HG03280 (cell line): ENCODE data around the gene IL18R1.

Experiments used
- ATAC-seq: cut with Tn5 transposase; IDR thresholded peaks from one replicate; pipeline ENCODE4 v1.9.1; 2021; ENCODE audit warnings: mild to moderate bottlenecking, moderate library complexity; ENCODE audit not compliant: unreplicated experiment

The IL18R1 gene

DNA sequence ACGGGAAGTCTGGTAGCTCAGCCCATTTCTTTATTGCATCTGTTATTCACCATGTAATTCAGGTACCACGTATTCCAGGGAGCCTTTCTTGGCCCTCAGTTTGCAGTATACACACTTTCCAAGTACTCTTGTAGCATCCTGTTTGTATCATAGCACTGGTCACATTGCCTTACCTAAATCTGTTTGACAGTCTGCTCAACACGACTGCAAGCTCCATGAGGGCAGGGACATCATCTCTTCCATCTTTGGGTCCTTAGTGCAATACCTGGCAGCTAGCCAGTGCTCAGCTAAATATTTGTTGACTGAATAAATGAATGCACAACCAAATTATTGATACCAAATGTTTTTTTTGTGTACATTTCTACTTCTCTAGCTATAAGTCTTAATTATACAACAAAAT lies 11.2 kb upstream of the IL18R1 start:
- no peak for ATAC-seq

DNA sequence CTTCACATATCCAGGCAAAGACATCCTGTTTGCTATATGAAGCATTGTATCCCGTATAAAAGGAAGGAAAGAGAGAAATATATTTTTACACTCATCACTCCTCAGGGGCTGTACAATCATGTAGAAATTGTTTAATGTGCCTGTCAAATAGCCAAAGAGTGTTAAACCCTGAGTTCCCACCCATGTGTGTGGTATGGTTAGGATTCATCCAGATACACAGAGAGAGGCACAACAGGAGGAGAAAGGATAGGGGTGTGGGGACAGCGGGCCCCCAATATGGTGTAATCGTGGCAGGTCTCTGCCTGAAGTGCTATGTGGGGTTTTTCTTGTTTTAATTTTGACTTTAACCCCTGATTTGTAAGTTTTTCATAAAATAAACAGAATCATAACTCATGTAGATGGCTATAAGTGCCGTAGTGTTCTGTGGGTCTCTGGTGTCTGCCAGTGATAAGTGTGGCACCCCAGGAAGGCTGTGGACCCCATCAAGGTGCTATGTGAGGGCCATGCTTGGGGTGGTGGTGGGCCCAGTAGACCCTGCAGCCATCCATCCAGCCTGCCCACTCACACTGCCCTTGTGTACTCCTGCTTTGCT lies 10.2 kb upstream of the IL18R1 start:
- ATAC-seq = no peak

GRCh38 chr2:102346381-102347130 lies 9.0 kb upstream of the IL18R1 start:
- no peak for ATAC-seq

GRCh38 chr2:102350137-102350793 lies 5.3 kb upstream of the IL18R1 start:
- no peak for ATAC-seq

DNA sequence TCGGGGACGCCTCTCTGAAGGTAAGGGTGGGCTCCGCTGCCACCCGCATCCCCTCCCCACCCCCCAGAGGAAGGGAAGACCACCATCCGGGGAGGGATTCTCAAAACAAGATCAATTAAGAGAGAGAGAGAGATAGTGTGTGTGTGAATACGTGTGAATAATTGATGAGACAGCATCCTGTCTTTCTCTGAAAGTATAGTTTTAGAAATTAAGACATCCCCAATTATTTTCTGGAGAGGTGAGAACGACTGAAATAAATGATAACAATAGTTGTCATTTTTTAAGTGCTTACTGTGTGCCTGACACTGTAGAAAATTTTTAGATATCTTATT lies 751 bp downstream of the IL18R1 start:
- no peak for ATAC-seq

DNA sequence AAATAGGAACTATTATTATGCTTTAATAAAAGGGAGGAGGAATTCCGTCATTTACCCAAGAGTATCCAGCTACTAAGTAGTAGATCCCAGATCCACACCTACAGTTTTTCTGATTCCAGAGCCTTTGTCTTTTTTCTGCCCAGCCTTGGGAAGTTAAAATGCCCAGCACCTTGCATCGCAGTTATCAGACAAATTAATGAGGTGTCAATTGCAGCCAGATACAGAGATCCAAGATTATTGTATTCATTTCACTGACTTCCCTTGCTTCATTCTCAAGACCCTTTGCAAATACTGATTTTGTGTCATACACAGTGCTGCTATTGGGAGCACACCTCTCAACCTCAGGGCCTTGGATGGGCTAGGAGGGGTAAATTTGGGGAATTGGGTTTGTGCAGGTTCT lies 1.1 kb downstream of the IL18R1 start:
- no peak for ATAC-seq

DNA sequence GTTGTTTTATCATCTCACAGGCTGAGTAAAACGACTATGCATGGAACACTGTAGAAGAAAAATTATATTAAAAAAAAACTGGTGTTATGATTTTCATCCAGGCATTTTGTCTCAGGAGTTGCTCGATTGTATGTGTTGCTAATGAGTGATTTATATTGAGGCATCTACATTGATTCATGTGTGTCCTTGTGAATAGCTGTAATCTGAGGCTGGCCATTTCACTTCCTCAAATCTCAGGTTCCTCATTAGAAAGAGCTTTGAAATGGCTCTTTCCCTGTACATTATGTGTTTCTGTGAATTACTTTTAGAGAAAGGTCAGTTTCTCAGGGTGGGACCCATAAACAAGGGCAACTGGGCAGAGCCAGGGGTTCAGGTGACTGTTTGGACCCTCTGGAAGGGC lies 2.3 kb downstream of the IL18R1 start:
- no peak for ATAC-seq

GRCh38 chr2:102358496-102358895 lies 2.9 kb downstream of the IL18R1 start:
- ATAC-seq = no peak

- no peak for ATAC-seq
These were observed 3.9 kb downstream of the IL18R1 start for GRCh38 chr2:102359527-102359926.

DNA sequence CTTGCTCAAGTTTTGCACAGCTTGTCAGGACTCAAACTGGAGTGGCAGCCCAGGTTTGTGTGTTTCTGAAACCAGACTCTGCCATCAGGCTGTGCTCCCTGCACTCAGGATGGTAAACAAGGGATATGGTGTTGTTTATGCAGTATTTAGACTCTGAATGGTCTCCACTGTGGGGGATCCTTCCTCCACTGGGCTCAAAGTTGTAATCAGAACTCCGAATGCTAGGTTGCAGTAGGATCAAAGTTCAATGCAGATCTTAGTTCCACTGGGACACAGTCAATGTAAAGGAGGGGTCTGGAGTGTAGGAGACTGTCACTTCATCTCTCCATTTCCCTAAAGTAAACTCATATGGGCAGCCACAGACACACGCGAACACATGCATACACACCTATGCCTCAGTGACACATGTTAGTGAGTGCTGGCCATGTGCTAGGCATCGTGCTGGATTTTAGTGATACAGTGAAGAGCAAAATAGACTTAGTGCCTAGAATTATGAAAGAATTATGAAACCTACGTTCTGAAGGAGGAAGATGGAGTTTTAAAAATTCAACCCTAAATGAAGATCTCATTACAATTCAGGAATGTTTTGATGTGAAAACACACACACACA lies 6.1 kb downstream of the IL18R1 start:
- ATAC-seq = no peak

GRCh38 chr2:102365763-102366162 lies 10.2 kb downstream of the IL18R1 start:
- no peak for ATAC-seq

- ATAC-seq = no peak
These were observed 11.0 kb downstream of the IL18R1 start for GRCh38 chr2:102366406-102367112.

DNA sequence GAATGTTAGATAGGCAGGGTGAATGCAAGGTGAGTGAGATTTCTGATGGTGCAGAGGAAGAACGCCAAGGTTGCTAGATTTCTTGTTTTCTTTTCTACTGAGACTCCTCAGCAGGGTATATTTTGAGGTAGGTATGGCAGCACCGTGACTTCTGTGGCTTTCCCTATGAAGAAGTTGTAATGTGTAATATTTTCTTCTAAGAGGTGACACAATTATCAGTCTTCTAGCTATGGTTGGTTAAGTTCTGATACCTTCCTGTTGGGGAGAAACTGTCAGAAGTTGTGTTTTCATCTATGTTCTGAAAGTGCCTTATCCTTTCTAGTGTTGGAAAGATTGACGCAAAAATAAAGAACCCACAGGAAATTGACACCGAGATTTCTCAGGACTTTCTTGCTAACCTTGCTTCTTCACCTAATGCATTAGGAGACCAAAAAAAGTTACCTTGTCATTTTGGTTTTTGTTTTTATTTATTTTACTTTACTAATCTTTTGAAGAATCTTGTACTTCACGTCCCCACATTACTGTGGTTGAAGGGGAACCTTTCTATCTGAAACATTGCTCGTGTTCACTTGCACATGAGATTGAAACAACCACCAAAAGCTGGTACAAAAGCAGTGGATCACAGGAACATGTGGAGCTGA lies 11.9 kb downstream of the IL18R1 start:
- ATAC-seq = no peak

DNA sequence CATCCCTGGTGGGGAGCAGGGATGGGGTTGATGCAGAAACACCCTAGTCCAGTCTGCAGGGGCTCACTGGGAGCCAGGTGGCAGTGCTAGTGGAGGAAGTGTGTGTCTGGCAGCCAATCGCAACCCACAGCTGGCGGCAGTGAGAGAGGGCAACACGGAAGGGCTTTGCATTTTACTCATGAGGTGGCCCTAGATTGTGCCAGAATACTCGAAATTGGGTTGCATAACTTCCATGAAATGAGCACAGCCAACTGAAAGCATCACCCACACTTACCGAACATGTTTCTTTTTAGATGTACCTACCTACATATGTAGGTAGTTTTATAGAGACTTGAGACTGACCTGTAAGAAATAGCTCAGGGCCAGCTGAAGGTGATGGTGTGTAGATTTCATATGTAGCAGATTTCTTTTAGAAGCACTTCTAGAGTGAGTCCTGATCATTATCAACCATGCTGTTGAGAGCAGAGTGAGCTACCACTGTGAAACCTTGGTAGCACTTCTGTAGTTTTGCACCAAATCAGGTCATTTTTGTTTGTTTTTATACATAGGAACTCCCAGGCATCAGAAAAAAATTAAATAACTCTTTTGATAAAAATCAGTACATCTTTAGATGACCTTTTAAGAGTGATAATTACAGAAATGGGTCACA lies 13.0 kb downstream of the IL18R1 start:
- no peak for ATAC-seq

DNA sequence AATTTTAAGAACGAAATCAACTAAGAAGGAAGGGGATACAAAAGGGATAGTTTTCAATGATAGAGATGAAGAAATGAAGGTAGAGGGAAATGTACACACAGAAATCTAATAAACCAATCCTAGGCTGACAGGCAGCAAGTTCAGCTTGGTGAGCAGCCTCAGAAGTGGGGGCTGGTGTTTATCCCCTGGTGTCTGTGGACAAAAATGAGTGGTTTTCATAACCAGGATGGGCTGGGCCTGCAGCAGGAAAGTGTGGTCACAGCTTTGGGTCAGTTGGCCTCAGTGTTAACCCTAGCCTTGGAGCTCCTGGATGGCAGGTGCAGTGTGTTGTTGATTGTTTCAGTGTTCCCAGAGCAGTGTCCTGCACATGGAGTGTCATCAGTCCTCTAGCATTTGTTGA lies 14.3 kb downstream of the IL18R1 start:
- no peak for ATAC-seq

DNA sequence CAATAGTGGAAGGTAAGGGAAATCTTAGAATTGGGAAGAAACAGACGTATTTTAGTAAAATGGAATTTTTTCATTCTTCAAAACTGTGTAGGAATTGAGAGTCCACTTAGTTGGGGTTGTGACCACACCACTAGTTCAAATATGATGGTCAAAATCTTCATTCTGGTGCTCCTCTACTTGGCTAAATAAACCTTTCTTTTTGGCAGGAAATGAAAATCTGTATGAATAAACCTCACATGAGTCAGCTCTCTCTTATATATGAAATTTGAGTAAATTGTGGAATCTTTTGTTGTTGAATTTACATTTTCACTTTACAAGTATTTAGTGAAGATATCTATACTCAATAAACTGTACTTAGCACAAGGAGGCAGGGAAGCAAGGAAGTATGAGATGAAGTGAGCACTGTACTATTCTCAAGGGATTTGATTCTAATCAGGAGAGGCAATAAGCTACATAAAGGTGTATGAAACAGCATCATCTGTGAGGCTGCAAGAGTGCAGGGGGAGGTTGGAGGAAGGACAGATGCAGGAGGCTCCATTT lies 20.5 kb downstream of the IL18R1 start:
- no peak for ATAC-seq

GRCh38 chr2:102383722-102384121 lies 28.1 kb downstream of the IL18R1 start:
- ATAC-seq = no peak

DNA sequence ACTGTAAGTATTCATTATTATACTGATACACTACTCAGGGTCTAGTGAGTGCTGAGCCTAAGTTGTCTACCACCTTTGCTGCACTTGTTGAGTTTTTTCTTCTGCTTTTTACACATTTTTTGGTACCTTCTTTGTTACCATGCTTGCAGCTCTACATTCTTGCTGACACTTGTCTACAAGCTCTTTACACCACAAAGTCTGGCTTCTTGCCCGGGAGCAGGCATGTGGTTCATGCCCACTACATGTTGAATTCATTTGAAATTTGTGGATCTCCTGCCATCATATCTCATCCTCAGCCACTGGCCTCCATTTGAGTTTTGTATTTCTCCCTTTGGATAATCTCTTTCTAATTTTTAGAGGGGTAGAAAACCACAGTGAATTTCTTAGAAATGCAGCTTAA lies 29.9 kb downstream of the IL18R1 start:
- ATAC-seq = no peak

DNA sequence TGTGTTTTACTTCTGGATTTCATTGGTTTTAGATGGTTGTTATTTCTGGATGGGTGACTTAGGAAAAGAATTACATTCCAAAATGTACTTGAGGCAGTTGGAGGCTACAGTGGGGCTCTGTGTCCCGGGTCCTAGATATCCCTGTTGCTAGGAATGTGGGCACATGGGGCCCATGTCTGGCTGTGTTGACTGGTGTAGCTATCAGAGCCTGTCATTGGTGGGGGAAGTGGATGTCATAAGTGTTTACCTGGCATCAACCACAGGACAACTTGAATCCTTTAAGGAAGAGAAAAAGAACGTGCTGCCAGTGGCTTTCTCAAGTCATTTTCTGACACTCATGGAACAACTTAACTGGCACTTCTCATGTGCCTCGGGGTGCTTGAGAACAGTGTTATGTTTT lies 30.4 kb downstream of the IL18R1 start:
- no peak for ATAC-seq

DNA sequence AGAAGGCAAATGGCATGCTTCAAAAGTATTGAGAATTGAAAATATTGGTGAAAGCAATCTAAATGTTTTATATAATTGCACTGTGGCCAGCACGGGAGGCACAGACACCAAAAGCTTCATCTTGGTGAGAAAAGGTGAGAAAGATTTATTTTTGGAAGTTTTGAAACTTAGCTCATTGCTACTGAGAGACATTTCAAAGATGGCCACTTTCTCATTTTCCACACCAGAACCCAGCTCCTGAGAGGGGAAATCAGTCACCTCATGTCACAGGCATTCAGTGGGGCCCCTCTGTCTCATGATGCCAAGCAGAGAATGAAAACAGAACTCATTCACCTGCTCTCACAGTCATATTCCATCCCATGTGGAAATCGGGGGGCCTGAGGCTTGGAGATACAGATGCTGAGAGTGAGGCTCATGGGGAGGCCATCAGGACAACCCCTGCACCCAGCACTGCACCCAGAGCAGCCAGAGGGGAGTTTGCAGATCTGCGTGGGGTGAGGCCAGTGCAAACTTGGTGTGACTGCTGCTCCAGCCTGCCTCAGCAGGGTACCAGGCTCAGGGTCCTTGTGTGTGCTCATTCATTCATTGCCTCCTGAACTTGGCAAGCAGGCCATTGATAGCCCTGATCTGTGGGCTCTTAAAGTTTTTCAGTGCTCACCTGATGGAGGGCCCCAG lies 31.4 kb downstream of the IL18R1 start:
- ATAC-seq = no peak
